GM21717 (cell line): ENCODE data around the gene AUTS2.

Experiments used
- ATAC-seq: cut with Tn5 transposase; IDR thresholded peaks from one replicate; pipeline ENCODE4 v1.9.1; 2021; ENCODE audit warnings: mild to moderate bottlenecking, moderate library complexity; ENCODE audit not compliant: unreplicated experiment

AUTS2 gene

GRCh38 chr7:70774950-70775527 is 1176.8 kb downstream of the AUTS2 start:
- ATAC-seq: no peak

- no peak for ATAC-seq
Observed at GRCh38 chr7:70775570-70776156, 1177.4 kb downstream of the AUTS2 start.

DNA sequence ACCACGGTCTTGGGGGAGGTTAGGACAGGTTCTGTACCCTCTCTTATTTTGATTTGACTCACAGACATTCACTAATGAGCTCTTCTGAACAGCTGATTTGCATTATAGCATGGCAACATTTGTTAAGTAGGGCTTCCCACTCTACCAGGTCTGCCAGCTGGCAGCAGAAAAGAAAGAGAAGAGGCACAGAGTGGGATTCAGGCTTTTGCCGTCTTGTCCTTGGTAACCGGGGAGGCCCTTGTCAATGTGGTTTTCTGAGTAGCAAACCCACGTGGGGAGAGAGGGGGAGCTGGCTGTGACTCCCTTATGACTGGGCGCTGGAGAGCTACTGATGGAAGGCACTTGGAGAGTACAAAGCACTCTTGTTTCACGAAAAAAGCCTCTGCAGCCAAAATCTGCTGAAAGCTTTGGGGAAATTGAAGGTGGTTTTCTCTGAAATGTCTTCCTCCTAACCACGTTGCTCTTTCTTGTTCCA is 1178.4 kb downstream of the AUTS2 start:
- ATAC-seq: no peak

DNA sequence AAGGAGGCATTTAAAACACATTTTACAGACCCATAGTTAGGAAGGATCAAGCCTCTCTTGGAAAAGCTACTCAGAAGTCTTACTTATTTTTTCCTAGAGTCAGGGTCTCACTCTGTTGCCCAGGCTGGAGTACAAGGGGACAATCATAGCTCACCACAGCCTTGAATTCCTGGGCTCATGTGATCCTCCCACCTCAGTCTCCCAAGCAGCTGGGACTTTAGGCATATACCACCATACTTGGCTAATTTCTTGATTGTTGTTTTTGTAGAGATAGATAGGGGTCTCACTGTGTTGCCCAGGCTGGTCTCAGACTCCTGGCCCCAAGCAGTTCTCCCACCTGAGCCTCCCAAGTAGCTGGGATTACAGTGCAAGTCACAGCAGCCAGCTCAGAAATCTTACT is 1179.0 kb downstream of the AUTS2 start:
- no peak for ATAC-seq

DNA sequence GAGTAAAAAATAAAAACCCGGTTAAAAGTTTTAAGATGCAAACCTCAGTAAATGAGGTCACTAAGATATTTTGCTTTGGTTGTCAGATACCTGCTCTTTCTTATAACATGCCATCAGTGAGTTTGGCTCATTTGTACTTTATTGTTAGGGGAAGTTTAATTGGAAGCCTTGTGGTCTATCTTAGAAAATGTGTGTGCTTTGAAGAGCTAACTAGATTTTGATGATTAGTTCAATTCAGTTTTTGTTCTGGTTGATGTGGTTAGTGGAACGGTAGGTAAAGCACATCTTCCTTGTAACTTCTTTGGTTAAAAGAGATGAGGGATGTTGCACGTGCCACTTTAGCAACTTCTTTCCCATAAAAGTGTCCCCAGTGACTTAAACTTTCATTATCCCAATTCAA is 1180.3 kb downstream of the AUTS2 start:
- no peak for ATAC-seq

- ATAC-seq: no peak
Observed at GRCh38 chr7:70779321-70779720, 1181.0 kb downstream of the AUTS2 start.

GRCh38 chr7:70781922-70782311 is 1183.6 kb downstream of the AUTS2 start:
- ATAC-seq: no peak

DNA sequence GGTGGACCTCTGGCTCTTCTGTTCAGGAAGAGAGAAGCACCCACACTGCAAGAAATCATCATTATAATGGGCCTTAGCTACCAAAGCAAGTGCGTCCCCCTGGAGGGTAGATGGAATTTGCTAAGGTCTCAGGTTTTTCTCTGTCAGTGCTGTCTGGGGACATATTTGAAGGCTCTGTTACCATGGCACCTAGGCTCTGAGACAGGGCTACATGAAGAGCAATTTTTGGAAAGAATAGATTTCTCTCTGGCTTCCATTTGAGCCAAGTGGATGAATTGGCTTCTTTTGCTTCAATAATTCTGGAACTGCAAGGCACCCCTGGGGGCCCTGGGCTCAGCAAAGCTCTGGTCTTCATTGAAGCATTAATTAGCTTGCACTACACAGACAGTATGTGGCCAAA is 1184.5 kb downstream of the AUTS2 start:
- ATAC-seq: no peak

- no peak for ATAC-seq
Observed at GRCh38 chr7:70785427-70785826, 1187.2 kb downstream of the AUTS2 start.

DNA sequence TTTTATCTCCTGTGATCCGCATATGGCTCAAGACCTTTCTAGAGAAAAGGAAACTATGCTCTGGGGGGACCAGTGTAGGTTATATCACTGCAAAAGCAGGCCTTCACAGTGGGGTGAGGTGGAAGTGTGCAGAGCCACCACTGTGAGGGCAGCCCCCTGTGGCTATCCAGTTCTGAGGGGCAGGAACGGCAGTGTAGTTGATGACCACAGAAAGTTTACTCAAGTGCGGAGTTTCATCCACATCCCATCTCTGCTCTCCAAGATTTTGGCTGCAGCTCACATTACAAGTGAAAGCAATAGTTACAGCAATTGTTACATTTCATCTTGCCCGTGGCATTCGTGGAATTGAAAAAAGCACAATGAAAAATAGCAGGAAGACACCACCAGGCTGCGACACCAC is 1187.8 kb downstream of the AUTS2 start:
- ATAC-seq: no peak

DNA sequence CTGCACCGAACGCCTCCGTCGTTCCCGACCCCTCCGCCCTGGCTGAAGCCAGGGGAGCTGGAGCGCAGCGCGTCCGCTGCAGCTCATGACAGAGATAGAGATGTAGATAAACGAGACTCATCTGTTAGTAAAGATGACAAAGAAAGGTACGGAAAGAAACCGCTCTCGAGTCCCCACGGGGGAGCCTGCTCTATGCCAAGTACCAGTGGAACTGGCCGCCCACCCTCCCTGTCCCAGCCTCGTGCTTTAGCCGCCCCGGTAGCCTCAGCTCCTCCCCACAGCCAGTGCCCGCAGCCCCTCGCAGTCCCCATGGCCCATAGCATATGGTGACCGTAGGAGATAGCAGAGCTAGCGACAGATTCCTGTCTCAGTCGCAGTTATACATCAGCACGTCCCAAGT is 1189.0 kb downstream of the AUTS2 start:
- no peak for ATAC-seq

DNA sequence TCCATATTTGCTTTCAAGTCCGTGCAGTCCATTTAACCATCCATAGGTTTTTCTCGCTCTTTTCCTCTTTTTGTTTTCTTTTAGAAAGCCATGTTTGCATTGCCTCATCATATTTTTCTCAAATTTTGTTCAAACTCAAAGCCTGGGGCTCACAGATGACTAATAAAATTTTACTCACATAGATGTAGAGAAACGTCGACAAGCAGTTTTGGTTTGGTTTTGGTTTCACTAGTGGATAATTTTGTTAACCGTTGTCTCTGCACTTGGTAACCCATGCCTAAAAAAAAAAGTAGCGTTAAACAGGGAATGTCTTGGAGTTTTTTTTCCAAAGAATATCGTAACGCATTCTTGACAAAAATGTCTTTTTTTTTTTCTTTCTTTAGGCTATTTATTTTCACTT is 1189.5 kb downstream of the AUTS2 start:
- no peak for ATAC-seq

DNA sequence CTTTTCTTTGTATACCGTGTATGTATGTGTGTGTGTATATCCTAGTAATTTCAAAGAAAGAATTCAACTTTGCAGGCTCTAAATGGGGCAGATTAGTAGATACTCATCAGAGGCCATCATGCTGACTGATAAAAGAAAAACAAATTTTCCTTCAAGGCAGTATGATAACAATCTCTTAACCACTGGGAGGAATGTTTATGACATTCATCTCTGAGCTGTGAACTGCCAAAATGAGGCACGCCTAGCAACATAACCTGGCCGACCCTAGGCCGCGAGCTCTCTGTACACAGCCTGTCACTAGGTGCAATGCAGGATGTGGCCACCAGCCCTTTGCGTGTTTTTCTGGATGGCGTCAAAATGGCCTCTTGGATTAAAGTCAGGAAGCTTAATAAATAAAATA is 1190.0 kb downstream of the AUTS2 start:
- no peak for ATAC-seq

GRCh38 chr7:70789481-70790214 is 1191.4 kb downstream of the AUTS2 start:
- no peak for ATAC-seq

- no peak for ATAC-seq
Observed at GRCh38 chr7:70790215-70791073, 1192.2 kb downstream of the AUTS2 start.

GRCh38 chr7:70791341-70791740 is 1193.1 kb downstream of the AUTS2 start:
- no peak for ATAC-seq

GRCh38 chr7:70793060-70793459 is 1194.8 kb downstream of the AUTS2 start:
- ATAC-seq: no peak

GRCh38 chr7:70793821-70794220 is 1195.5 kb downstream of the AUTS2 start:
- no peak for ATAC-seq

GRCh38 chr7:70794962-70795361 is 1196.7 kb downstream of the AUTS2 start:
- no peak for ATAC-seq

- no peak for ATAC-seq
Observed at GRCh38 chr7:70795948-70796347, 1197.7 kb downstream of the AUTS2 start.

GRCh38 chr7:70797109-70797514 is 1198.8 kb downstream of the AUTS2 start:
- no peak for ATAC-seq
